Glutamatergic neuron (in vitro differentiated cells): ENCODE data around the gene DENND2C. TPM values are rescaled to one million over a fixed set of nuclear protein-coding genes. Genes with fewer than 3 reads are reported as not detected.

Experiments used
- DNase-seq: peaks from one replicate; pipeline ENCODE4 v3.0.0; 2022
- H3K27ac Mint-ChIP-seq: one replicate; pipeline ENCODE4 v1.8.0; 2020; ENCODE audit warnings: mild to moderate bottlenecking, mixed read lengths, inconsistent platforms; ENCODE audit not compliant: unreplicated experiment
- H3K27me3 Mint-ChIP-seq: one replicate; pipeline ENCODE4 v1.8.0; 2020; ENCODE audit warnings: mild to moderate bottlenecking, moderate library complexity, mixed read lengths, inconsistent platforms; ENCODE audit not compliant: unreplicated experiment
- H3K36me3 Mint-ChIP-seq: one replicate; pipeline ENCODE4 v1.8.0; 2020; ENCODE audit warnings: mild to moderate bottlenecking, mixed read lengths, inconsistent platforms; ENCODE audit not compliant: unreplicated experiment
- H3K4me1 Mint-ChIP-seq: one replicate; pipeline ENCODE4 v1.8.0; 2020; ENCODE audit warnings: mild to moderate bottlenecking, low read depth, mixed read lengths, inconsistent platforms; ENCODE audit not compliant: unreplicated experiment
- H3K4me3 Mint-ChIP-seq: one replicate; pipeline ENCODE4 v1.8.0; 2020; ENCODE audit warnings: mild to moderate bottlenecking, mixed read lengths, inconsistent platforms; ENCODE audit not compliant: unreplicated experiment
- H3K9me3 Mint-ChIP-seq: one replicate; pipeline ENCODE4 v1.8.0; 2020; ENCODE audit warnings: mild to moderate bottlenecking, moderate library complexity, mixed read lengths, inconsistent platforms; ENCODE audit not compliant: unreplicated experiment
- total RNA-seq: library from RNA; stranded (reverse); fragmentation: NEBNext Ultra II Directional; extraction: Animal tissue kit (Norgen Biotek cat#: 25700); gene quantifications from one replicate; pipeline ENCODE4 v1.2.1, GENCODE V29; 2021; ENCODE audit not compliant: unreplicated experiment
- TF ChIP-seq, protein P1 (sequence below): fragments of 200-600 bp; sonication (generic); IDR thresholded peaks from one replicate; pipeline ENCODE4 v1.5.0; 2021; ENCODE audit not compliant: partially characterized antibody, unreplicated experiment

Gene DENND2C
- total RNA-seq, 1 donor from 2014 or later: 0.54 TPM

GRCh38 chr1:114545315-114545714 lies 124.5 kb downstream of the DENND2C start:
- TF ChIP-seq, protein P1, sequence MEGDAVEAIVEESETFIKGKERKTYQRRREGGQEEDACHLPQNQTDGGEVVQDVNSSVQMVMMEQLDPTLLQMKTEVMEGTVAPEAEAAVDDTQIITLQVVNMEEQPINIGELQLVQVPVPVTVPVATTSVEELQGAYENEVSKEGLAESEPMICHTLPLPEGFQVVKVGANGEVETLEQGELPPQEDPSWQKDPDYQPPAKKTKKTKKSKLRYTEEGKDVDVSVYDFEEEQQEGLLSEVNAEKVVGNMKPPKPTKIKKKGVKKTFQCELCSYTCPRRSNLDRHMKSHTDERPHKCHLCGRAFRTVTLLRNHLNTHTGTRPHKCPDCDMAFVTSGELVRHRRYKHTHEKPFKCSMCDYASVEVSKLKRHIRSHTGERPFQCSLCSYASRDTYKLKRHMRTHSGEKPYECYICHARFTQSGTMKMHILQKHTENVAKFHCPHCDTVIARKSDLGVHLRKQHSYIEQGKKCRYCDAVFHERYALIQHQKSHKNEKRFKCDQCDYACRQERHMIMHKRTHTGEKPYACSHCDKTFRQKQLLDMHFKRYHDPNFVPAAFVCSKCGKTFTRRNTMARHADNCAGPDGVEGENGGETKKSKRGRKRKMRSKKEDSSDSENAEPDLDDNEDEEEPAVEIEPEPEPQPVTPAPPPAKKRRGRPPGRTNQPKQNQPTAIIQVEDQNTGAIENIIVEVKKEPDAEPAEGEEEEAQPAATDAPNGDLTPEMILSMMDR: no peak
- peaks cover 2% of the 10 kb centered on the region for H3K9me3 Mint-ChIP-seq

DNA sequence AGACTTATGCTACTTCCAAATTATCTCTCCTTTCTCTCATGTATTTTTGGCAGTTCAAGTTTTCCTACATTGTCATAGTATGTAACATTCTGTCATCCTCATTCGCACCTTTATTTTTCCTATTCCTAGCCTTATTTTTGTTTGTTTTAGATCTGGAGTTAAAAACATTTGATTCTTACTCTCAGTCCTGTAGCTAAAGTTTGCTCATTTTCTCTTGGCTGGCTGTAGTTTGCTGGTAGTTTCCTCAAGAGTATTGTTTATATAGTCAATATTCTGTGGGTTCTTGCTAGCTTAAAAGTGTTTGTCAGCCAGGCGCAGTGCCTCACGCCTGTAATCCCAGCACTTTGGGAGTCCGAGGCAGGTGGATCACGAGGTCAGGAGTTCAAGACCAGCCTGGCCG lies 129.0 kb downstream of the DENND2C start:
- Mint-ChIP-seq H3K27me3 (peaks cover 4% of the 10 kb centered on the region), H3K36me3 (peaks cover 5% of the 10 kb centered on the region), H3K4me3 (no peak overlapping the region)

More at GRCh38 chr1:114545315-114545714, 124.5 kb downstream of the DENND2C start:
- peaks cover 2% of the 10 kb centered on the region for H3K27me3 Mint-ChIP-seq
- H3K4me3 Mint-ChIP-seq: no peak overlapping the region
- no peaks in the 10 kb centered on the region for H3K36me3 Mint-ChIP-seq
- H3K27ac Mint-ChIP-seq: no peak overlapping the region
- no peak for DNase-seq
- no peaks in the 10 kb centered on the region for H3K4me1 Mint-ChIP-seq

DNA sequence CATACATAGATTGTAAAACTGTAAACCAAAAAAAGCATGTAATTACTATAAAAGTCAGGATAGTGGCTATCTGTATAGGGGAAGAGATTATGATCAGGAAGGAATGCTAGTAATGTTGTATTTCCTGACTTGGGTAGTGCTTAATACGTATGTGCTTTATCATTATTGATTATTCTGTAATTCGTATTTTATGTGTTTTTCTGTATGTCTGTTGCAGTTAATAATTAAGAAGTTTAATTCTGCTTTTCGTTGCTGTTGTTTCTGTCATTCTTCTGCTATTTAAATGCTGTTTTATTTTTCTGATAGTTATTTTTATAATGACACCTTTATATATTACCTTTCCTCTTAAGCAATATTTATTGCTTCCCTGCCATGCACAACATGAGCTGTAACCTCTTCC lies 129.6 kb downstream of the DENND2C start:
- Mint-ChIP-seq H3K27ac (no peak overlapping the region), H3K4me1 (no peaks in the 10 kb centered on the region), H3K9me3 (peaks cover 5% of the 10 kb centered on the region), H3K4me3 (no peak overlapping the region), H3K27me3 (peaks cover 4% of the 10 kb centered on the region), H3K36me3 (peaks cover 5% of the 10 kb centered on the region)
- TF ChIP-seq, protein P1: no peak
- no peak for DNase-seq

More for the DNA sequence above, 129.0 kb downstream of the DENND2C start:
- Mint-ChIP-seq H3K27ac (no peak overlapping the region), H3K9me3 (peaks cover 5% of the 10 kb centered on the region), H3K4me1 (no peaks in the 10 kb centered on the region)
- no peak for DNase-seq
- TF ChIP-seq, protein P1: no peak

- Mint-ChIP-seq H3K9me3 (peaks cover 5% of the 10 kb centered on the region), H3K4me1 (no peaks in the 10 kb centered on the region), H3K4me3 (no peak overlapping the region), H3K27ac (no peak overlapping the region), H3K36me3 (peaks cover 5% of the 10 kb centered on the region), H3K27me3 (peaks cover 3% of the 10 kb centered on the region)
- TF ChIP-seq, protein P1: no peak
- no peak for DNase-seq
Measured at GRCh38 chr1:114536043-114536442, 133.8 kb downstream of the DENND2C start.

- Mint-ChIP-seq H3K27me3 (peaks cover 3% of the 10 kb centered on the region), H3K4me1 (no peaks in the 10 kb centered on the region), H3K4me3 (no peak overlapping the region), H3K36me3 (peaks cover 5% of the 10 kb centered on the region), H3K27ac (no peak overlapping the region), H3K9me3 (peaks cover 6% of the 10 kb centered on the region)
- TF ChIP-seq, protein P1: no peak
- DNase-seq: no peak
Measured at GRCh38 chr1:114535401-114535800, 134.4 kb downstream of the DENND2C start.

Other genes starting within 250 kb of the DENND2C start
- 69.3 TPM for gene TRIM33, start 158.8 kb downstream of the DENND2C start, total RNA-seq
- gene BCAS2, start 88.4 kb downstream of the DENND2C start, total RNA-seq: 52.4 TPM
- not detected for gene AMPD1, start 25.5 kb upstream of the DENND2C start, total RNA-seq
- 77.1 TPM for gene NRAS, start 46.7 kb upstream of the DENND2C start, total RNA-seq
- gene CSDE1, start 87.9 kb upstream of the DENND2C start, total RNA-seq: 763 TPM
- 60.7 TPM for gene SIKE1, start 110.6 kb upstream of the DENND2C start, total RNA-seq
- gene SYCP1, start 184.8 kb upstream of the DENND2C start, total RNA-seq: not detected